Astrocyte (in vitro differentiated cells and primary cell): ENCODE results near the gene TGFBRAP1. TPM values are rescaled to one million over a fixed set of nuclear protein-coding genes. Genes with fewer than 3 reads are reported as not detected.

ENCODE experiments used
- DNase-seq: peaks from one replicate; pipeline ENCODE4 v3.0.0-alpha.2; 2010; ENCODE audit warnings: low read depth
- FAIRE-seq: peaks from 2 replicates; lab custom pipeline; 2011; peaks lifted over from hg19 to GRCh38; lab: Jason Lieb, UNC
- H2AFZ ChIP-seq: 2 replicates; pipeline ENCODE4 v1.6.0; 2012; ENCODE audit warnings: low read depth, low read length, inconsistent platforms
- H3K27ac ChIP-seq: 2 replicates; pipeline ENCODE4 v1.5.1; 2011; ENCODE audit warnings: low read depth, low read length, inconsistent platforms
- H3K27me3 ChIP-seq: 2 replicates; pipeline ENCODE4 v1.6.0; 2011; ENCODE audit warnings: low read length, inconsistent platforms; ENCODE audit not compliant: insufficient read depth
- H3K36me3 ChIP-seq: 2 replicates; pipeline ENCODE4 v1.5.1; 2011; ENCODE audit warnings: low read length, inconsistent platforms; ENCODE audit not compliant: insufficient read depth
- H3K4me1 ChIP-seq: 2 replicates; pipeline ENCODE4 v1.5.1; 2011; ENCODE audit warnings: low read length, inconsistent platforms; ENCODE audit not compliant: insufficient read depth
- H3K4me2 ChIP-seq: 2 replicates; pipeline ENCODE4 v1.6.0; 2012; ENCODE audit warnings: low read length, inconsistent platforms
- H3K4me3 ChIP-seq: 2 replicates; pipeline ENCODE4 v1.5.1; 2011; ENCODE audit warnings: low read depth, mild to moderate bottlenecking, low read length, inconsistent platforms; ENCODE audit not compliant: insufficient read depth
- H3K79me2 ChIP-seq: 2 replicates; pipeline ENCODE4 v1.6.0; 2012; ENCODE audit warnings: mild to moderate bottlenecking, low read length, inconsistent platforms; ENCODE audit not compliant: insufficient read depth
- H3K9ac ChIP-seq: 2 replicates; pipeline ENCODE4 v1.6.0; 2012; ENCODE audit warnings: mild to moderate bottlenecking, low read length, inconsistent platforms
- H3K9me3 ChIP-seq: 2 replicates; pipeline ENCODE4 v1.5.1; 2012; ENCODE audit warnings: low read depth, mild to moderate bottlenecking, low read length, inconsistent platforms; ENCODE audit not compliant: insufficient read depth
- H4K20me1 ChIP-seq: 2 replicates; pipeline ENCODE4 v1.6.0; 2012; ENCODE audit warnings: low read length, inconsistent platforms; ENCODE audit not compliant: insufficient read depth
- H3K27ac Mint-ChIP-seq: one replicate; pipeline ENCODE4 v1.8.0; 2021; ENCODE audit warnings: mild to moderate bottlenecking, mixed read lengths; ENCODE audit not compliant: unreplicated experiment
- H3K27me3 Mint-ChIP-seq: one replicate; pipeline ENCODE4 v1.8.0; 2021; ENCODE audit warnings: low read depth, mixed read lengths; ENCODE audit not compliant: unreplicated experiment
- H3K36me3 Mint-ChIP-seq: one replicate; pipeline ENCODE4 v1.8.0; 2021; ENCODE audit warnings: low read depth, mixed read lengths; ENCODE audit not compliant: unreplicated experiment
- H3K4me1 Mint-ChIP-seq: one replicate; pipeline ENCODE4 v1.8.0; 2021; ENCODE audit warnings: low read depth, mixed read lengths; ENCODE audit not compliant: unreplicated experiment
- H3K4me3 Mint-ChIP-seq: one replicate; pipeline ENCODE4 v1.8.0; 2021; ENCODE audit warnings: mild to moderate bottlenecking, moderate library complexity, mixed read lengths; ENCODE audit not compliant: unreplicated experiment
- H3K9me3 Mint-ChIP-seq: one replicate; pipeline ENCODE4 v1.8.0; 2021; ENCODE audit warnings: mild to moderate bottlenecking, mixed read lengths; ENCODE audit not compliant: unreplicated experiment
- EZH2 ChIP-seq: IDR thresholded peaks from 2 replicates; pipeline ENCODE4 v1.6.1; 2012; ENCODE audit warnings: mild to moderate bottlenecking, low read length, inconsistent platforms; ENCODE audit not compliant: insufficient read depth
- total RNA-seq: library from RNA; stranded (reverse); gene quantifications from 2 replicates; pipeline ENCODE4 v1.2.1, GENCODE V29; 2021
- TF ChIP-seq, protein P1 (sequence below): IDR thresholded peaks from 2 replicates; pipeline ENCODE4 v1.5.1; 2011; ENCODE audit warnings: low read depth, mild to moderate bottlenecking, inconsistent platforms, low read length, moderate library complexity; ENCODE audit not compliant: insufficient read depth

TGFBRAP1 gene
- total RNA-seq, 1 donor from 2014 or later: 25.1 TPM

DNA sequence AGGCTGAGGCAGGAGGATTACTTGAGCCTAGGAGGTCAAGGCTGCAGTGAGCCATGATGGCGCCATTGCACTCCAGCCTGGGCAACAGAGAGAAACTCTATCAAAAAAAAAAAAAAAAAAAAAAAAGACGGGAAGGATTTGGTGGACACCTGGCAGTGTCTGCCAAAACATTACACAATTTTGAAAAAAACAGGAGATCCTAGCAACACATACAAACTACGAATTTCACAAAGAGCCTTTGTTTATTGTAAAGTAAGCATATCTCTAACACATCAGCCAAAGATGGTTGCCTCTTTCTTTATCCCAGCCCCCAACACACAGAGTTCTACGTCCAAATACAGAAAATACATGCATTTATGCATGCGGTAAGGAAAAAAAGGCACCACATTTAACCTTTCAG lies 80.4 kb downstream of the TGFBRAP1 start:
- Mint-ChIP-seq H3K27ac (peak overlapping the region; percentile 67), H3K4me1 (peaks cover 18% of the 10 kb centered on the region), H3K4me3 (no peak overlapping the region), H3K9me3 (peaks cover 12% of the 10 kb centered on the region), H3K36me3 (peaks cover 3% of the 10 kb centered on the region), H3K27me3 (no peaks in the 10 kb centered on the region)
- Histone ChIP-seq H3K9ac (no peak overlapping the region), H3K79me2 (no peaks in the 10 kb centered on the region), H3K27ac (no peak overlapping the region), H3K4me1 (no peaks in the 10 kb centered on the region), H3K4me2 (no peak overlapping the region), H3K9me3 (no peaks in the 10 kb centered on the region), H3K4me3 (no peak overlapping the region), H4K20me1 (no peaks in the 10 kb centered on the region), H3K27me3 (no peaks in the 10 kb centered on the region), H2AFZ (no peak overlapping the region), H3K36me3 (no peaks in the 10 kb centered on the region)
- TF ChIP-seq, protein P1, sequence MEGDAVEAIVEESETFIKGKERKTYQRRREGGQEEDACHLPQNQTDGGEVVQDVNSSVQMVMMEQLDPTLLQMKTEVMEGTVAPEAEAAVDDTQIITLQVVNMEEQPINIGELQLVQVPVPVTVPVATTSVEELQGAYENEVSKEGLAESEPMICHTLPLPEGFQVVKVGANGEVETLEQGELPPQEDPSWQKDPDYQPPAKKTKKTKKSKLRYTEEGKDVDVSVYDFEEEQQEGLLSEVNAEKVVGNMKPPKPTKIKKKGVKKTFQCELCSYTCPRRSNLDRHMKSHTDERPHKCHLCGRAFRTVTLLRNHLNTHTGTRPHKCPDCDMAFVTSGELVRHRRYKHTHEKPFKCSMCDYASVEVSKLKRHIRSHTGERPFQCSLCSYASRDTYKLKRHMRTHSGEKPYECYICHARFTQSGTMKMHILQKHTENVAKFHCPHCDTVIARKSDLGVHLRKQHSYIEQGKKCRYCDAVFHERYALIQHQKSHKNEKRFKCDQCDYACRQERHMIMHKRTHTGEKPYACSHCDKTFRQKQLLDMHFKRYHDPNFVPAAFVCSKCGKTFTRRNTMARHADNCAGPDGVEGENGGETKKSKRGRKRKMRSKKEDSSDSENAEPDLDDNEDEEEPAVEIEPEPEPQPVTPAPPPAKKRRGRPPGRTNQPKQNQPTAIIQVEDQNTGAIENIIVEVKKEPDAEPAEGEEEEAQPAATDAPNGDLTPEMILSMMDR: no peak
- no peak for TF ChIP-seq EZH2
- FAIRE-seq (no peak), DNase-seq (no peak)

DNA sequence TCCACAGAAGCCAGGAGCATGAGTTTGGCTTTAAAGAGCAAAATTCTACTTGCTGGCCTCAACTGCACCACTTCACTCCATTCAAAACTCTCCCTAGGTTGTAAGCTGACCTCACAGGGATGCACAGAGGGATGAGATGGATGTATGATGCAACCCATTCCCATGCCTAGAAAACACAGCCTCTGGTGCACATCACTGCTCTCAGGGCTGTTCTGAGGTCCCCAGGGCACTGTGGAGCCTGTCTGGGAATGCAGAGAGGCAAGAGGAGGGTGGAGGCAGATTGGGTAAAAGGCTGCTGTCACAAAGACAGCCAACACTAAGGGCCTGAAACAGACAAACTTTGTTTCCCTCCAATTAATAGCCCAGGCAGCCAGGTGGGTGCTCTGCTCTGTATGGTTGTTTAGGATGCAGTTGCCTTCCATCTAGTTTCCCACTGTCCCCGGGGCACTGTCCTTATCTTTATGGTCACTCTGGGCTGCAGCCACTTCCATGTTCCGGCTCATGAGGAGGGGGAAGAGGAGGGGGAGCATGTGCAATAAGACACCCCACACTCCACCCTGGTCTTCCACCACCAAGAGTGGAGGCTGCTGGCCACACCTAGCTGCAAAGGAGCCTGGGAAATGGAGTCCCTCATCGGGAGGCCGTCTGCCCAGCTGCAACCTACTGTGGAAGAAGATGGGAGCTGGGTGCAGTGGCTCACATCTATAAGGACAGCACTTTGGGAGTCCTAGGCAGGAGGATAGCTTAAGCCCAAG lies 81.0 kb downstream of the TGFBRAP1 start:
- Mint-ChIP-seq H3K4me3 (no peak overlapping the region), H3K27me3 (peaks cover 2% of the 10 kb centered on the region), H3K36me3 (peaks cover 3% of the 10 kb centered on the region), H3K9me3 (peaks cover 12% of the 10 kb centered on the region), H3K27ac (no peak overlapping the region), H3K4me1 (peaks cover 18% of the 10 kb centered on the region)
- no peaks in the 10 kb centered on the region for H4K20me1 ChIP-seq
- no peaks in the 10 kb centered on the region for H3K36me3 ChIP-seq
- H2AFZ ChIP-seq: no peak overlapping the region
- DNase-seq (no peak), FAIRE-seq (no peak)
- TF ChIP-seq EZH2: no peak
- TF ChIP-seq, protein P1: no peak
- no peaks in the 10 kb centered on the region for H3K79me2 ChIP-seq
- H3K9me3 ChIP-seq: no peaks in the 10 kb centered on the region
- no peak overlapping the region for H3K27ac ChIP-seq
- no peaks in the 10 kb centered on the region for H3K4me1 ChIP-seq
- H3K4me3 ChIP-seq: no peak overlapping the region
- no peak overlapping the region for H3K9ac ChIP-seq
- H3K27me3 ChIP-seq: no peaks in the 10 kb centered on the region
- H3K4me2 ChIP-seq: no peak overlapping the region

DNA sequence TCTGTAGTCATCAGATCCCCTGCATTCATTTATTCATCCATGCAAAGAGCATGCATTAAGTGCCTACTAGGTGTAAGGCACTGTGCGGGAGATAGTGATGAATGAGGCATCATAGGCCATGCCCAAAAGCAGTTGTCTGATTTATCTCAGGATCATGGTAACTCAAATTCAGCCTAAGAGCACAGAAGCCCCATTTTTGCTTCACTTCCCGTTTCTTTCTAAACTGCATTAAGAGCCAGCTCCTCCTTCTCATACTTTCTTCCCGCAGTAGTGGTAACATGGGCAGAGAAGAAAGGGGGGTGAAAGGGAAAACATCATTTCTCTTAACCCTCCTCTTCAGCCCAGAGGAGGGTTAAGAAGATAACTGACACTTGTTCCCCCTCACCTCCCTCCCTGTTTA lies 85.1 kb downstream of the TGFBRAP1 start:
- Mint-ChIP-seq H3K36me3 (peaks cover 3% of the 10 kb centered on the region), H3K27ac (no peak overlapping the region), H3K4me1 (peaks cover 12% of the 10 kb centered on the region), H3K9me3 (peaks cover 6% of the 10 kb centered on the region), H3K27me3 (peaks cover 2% of the 10 kb centered on the region), H3K4me3 (no peak overlapping the region)
- DNase-seq (no peak), FAIRE-seq (no peak)
- Histone ChIP-seq H3K9me3 (no peaks in the 10 kb centered on the region), H3K4me2 (no peak overlapping the region), H3K9ac (no peak overlapping the region), H3K79me2 (no peaks in the 10 kb centered on the region), H3K36me3 (no peaks in the 10 kb centered on the region), H3K27me3 (no peaks in the 10 kb centered on the region), H3K27ac (no peak overlapping the region), H2AFZ (no peak overlapping the region), H4K20me1 (no peaks in the 10 kb centered on the region), H3K4me1 (peaks cover 7% of the 10 kb centered on the region), H3K4me3 (no peak overlapping the region)
- TF ChIP-seq EZH2: no peak
- TF ChIP-seq, protein P1: no peak
